Dedifferentiated amniotic fluid mesenchymal stem cell (primary cell): ENCODE measurements around the gene PLEKHO2.

ENCODE experiments used
- DNase-seq: peaks from one replicate; pipeline ENCODE4 v3.0.0-alpha.2; 2016; ENCODE audit errors: extremely low spot score

PLEKHO2 gene

DNA sequence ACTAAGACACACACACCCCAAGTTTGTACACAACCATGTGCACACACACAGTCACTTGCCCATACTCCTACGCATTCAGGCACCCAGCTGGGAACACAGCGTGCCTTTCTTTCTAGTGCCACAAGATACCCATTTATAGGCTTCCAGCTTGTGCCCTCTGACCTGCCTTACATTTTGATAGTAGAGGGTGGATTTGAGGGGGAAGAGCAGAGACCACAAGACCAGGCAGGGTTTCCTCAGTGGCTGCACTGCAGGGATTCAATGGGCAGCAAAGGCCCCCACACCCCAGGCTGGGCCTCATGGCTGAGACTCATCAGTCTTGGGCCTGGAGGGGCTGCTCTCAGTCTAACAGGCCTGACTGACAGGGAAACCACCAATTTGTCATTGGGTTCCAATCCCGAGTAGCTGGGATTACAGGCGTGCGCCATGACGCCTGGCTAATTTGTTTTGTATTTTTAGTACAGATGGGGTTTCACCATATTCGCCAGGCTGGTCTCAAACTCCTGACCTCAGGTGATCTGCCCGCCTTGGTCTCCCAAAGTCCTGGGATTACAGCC lies 51.2 kb downstream of the PLEKHO2 start:
- no peak for DNase-seq

DNA sequence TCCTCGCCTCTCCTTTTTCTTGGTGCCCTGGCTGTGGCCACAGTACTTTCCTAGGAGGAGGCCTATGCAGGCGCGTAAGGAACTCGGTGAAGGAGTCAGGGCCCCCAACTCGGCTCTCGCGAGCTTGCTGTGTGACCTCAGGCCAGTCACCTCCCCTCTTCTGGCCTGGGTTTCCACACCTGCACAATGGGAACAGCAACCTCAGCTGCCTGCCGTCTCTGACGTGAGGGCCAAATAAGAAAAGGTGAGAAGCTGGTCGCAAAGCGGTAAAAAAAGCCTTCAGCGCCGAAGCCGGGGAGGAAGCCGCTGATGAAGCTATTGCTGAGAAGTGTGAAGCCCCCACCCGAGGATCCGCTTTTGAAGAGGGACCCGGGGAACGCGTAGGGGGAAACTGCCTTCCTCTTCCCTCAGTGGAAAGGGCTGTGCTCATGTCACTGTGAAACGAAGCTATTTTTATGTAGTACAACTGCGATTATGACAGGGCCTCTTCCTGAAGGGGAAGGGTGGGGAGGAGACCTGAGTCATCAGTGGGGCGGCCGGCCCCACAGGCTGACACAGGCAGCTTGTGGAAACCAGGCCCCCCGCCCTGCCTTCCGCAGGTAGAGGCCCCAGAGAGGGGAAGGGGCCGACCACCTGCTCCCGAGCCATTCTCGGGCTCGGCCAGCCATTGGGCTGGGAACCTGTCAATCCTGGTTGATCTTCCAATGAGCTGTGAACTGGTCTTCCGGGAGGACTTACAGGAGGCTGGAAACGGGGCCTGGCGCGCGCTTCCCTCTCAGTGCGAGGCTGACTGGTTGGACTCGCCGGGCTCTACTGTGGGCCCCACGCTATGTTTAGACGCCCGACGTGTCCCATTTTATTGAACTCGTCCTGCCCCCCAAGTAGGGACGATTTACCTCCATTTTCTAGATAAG lies 52.0 kb downstream of the PLEKHO2 start:
- DNase-seq, result peak; percentile 81

DNA sequence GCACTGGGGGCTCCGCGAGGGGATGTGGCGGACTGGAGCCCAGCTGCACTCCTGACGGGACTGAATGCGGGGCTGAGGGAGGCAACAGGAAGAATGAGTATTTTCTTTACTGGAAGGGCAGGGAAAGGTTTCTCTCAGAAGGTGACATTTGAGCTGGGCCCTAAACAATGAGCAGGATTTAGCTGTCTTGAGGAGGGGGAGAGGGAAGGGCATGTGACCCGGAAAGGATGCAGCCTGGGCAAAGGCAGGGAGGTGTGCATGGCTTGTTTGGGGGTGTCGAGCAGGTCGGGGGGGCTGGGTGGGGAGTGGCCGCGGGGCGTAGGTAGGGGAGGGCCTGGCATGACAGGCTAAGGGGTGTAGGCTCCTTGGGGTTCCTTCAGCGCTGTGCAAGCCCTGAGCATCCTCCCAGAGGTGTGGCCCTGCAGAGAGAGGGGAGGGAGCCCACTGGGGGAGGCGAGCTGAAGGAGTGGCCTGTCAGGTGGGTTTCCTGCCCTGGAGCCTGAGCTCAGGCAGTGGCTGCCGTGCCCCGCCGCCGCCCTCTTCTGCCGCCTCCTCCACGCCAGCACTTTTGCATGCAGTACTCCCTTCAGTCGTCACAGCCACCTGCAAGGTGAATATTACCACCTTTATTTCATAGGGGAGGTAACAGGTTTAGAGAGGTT lies 52.8 kb downstream of the PLEKHO2 start:
- DNase-seq, result no peak

DNA sequence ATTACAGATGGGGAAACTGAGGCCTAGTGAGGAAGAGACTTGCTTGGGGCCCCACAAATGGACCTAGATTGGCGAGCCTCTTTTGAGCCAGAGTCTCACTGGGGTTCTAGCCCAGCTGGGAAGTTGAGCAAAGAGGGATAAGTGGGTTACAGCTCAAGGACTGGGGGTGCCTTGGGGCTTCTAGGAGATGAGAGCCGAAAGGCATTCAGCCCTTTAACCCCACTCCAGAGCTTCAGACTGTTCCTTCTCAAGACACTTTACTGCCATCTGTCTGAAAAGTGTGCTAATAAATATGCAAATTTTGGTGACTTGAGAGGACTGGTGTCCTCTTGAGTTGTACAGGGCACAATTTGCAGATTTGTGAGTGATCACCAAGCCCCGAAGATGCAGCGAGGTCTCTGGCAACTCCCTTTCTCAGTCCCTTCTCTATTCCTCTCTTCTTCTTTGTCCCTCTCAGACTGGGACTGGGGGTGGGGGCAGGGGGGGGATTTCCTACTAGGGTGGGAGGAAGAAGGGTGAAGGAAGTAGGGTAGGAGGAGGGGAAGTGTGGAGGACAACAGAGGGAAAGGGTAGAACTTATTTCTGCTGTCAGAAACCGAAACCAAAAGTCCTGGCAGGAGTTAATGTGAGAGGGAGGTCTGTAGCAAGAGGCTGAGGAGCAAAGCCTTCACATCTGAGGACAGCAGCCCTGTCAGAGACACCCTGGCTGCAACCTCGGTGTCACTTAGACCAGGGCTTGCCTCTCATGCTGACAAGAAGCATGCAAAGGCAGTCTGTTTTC lies 53.8 kb downstream of the PLEKHO2 start:
- no peak for DNase-seq

DNA sequence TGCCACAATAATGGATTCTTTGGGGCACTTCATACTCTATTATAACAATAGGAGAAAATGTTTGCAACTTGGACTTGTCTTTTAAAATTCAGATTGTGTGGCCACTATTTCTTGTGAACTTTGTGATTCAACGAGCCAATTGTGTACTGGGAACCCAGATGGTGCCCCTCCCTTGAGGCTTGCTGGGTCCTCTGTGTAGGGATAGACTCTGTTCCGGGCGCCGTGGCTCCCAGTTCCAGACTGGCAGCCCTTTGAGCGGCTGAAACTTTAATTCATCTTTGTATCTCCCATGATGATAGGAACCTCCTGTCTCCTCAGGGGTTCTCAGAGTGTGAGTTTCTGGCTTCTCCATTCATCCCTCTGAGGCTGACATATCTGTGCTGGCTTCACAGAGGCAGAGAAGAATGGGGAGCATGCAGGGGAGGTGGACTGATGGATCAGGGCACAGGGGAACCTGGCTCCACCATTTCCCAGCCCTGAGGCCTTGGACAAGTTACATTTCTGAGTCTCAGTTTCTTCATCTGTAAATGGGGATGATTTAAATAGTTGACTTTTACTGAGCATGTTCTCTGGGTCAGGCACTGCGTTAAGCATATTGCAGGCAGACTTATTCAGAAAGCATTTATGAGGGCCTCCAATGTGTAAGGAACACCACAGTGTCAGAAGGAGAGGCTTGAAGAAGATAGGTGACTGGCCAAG lies 54.8 kb downstream of the PLEKHO2 start:
- no peak for DNase-seq

DNA sequence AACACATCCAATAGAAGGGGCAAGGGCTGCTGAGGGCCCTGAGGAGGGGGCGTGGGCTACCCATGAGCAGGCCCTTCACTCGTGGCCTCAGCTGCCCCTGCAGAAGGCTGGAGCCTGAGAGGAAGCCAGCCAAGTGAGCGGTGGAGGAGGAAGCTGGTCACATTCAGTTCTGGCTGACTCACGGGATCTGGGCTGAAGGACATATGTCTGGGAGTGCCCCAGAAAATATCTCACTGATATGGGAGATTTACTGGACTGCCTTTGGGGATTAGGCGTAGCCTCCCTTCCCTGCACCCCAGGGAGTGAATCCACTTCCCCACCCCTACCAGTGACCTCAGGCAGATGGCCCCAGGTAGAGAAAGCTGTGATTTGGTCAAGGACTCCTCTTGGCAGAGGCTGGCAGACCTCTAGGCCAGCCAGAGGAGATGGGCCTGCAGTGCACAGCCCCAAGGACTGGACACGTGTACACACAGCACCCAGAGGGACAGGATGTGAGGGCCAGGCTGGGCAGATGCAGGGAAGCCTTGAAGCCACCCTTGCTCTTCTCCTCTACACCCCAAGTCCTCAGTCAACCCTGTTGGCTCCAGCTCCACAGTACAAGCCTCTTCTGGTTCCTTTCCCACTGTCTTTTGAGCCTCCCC lies 55.8 kb downstream of the PLEKHO2 start:
- peak; percentile 43 for DNase-seq

DNA sequence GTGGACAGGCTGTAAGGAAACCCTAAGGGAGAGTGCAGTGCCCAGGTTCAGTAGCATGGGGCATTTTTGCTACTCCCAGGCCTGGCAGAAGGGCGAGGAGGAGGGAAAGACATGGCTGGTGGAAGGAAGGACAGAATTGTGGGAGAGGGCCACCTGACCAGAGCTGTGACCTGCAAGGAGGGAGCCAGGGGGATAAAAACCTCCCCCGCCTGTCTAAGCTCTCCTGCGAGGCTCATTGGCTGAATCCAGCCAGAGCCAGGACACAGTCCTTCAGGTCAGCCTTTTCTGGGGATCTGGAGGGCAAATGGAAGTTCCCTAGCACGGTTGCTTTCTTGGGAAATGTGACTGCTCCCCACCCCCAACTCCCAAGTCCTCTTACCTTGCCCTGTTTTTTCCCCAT lies 56.7 kb downstream of the PLEKHO2 start:
- DNase-seq, result no peak

DNA sequence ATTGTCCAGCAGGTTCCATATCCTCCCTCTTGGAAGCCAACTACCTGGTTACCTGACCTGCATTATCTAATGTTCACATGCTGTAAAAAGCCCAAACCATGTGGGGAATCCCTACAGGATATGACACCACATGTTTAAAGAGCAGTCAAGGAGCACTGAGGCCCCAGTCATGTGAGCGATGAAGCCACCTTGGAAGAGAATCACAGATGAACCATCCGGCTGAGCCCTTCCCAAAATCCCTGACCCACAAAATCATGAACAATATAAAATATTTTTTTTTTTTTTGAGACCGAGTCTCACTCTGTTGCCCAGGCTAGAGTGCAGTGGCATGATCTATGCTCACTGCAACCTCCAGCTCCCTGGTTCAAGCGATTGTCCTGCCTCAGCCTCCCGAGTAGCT lies 59.4 kb downstream of the PLEKHO2 start:
- no peak for DNase-seq

DNA sequence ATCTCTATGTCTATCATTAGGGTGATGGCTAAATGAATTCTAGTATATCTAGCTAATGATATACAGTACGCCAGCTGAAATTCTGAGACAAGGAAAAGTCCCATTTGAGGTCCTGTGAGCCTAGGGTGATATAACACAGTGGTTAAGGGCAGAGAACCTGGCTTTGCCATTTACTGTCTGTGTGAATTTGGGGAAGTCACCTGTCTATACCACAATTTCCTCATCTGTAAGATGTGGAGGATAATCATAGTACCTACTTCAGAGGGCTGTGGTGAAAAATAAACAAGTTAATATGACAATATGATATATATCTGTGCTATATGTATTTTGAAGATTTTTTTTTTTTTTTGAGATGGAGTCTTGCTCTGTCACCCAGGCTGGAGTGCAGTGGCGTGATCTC lies 60.2 kb downstream of the PLEKHO2 start:
- no peak for DNase-seq

DNA sequence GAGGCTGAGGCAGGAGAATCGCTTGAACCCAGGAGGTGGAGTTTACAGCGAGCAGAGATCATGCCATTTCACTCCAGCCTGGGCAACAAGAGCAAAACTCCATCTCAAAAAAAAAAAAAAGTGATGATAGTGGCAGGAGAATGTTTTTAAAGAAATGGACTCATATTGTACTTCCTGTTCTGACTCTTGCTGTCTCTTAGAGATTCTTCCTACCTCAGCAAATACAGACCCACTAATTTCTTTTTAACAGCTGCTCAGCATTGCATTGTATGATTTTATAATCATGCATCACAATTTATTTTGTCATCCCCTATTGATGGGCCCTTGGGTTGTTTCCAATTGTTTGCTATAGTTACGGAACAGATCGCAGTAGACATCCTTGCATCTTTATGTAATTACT lies 61.1 kb downstream of the PLEKHO2 start:
- DNase-seq, result no peak

DNA sequence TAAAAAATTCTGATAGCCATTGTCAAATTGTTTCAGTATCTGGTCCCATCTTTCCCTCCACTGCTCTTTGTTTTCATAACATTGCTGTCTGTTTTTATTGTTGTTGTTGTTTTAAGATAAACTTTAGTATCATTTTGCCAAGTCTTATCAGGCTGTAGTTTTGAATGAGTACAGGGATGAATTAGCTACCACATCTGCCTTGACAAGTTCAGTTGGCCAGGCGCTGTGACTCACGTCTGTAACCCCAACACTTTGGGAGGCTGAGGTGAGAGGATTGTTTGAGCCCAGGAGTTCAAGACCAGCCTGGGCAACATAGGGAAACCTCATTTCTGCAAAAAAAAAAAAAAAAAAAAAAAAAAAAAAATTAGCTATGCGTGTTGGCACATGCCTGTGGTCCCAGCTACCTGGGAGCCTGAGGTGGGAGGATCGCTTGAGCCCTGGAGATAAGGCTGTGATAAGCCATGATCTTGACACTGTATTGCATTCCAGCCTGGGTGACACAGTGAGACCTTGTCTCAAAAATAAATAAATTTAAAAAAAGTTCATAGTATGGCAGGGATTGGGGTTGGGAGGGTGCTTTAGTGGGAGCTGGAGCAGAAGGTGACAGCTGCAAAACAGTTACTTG lies 61.7 kb downstream of the PLEKHO2 start:
- no peak for DNase-seq

DNA sequence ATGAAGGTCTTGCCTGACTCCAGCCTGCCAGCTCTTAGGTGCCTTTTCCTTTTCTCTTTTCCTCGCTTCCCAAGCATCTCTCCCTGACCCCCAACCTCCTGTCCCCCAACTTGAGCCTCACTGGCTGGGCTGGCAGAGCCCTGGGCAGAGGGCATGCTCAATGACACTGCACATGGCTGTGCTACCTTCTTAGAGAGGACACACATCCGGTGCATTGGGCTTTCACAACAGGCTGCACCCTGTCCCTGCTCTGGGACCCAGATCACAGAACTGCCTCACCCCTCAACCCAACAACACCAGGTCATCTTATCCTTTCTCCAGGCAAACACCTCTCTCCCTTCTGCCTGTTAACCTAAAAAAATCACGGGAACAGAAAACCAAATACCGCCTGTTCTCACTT lies 62.5 kb downstream of the PLEKHO2 start:
- DNase-seq, result no peak

DNA sequence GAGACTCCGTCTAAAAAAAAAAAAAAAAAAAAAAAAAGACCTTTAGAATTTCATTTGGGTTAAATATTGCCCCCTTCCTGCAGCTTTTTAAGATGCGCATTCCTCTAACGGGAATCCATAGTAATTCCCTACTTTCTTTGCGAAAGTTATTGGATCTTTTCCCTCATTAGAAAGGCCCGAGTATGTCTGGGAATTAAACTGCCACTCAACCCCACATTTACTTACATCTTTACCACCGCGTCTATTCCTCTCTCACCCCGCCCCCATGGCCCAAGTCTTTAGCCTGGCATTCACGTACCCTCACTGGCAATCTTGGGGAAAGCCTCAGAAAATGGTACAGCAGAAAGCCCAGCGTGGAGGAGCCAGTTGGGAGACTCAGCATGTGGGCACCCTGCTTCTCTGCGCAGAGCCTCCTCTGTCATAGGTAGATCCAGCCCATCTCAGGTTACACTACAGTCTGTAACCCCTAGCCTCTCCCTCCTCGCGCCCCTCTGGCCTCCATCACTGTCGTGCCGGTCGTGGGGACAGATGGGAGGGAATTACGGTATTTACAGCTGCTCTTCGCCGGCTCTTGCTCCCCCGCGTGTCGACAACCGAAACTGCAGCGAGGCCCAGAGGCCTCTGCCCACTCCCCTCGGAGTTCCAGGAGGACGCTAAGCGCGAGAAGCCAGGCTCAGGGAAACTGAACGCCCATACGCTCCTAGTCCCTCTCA lies 63.6 kb downstream of the PLEKHO2 start:
- peak; percentile 76 for DNase-seq

DNA sequence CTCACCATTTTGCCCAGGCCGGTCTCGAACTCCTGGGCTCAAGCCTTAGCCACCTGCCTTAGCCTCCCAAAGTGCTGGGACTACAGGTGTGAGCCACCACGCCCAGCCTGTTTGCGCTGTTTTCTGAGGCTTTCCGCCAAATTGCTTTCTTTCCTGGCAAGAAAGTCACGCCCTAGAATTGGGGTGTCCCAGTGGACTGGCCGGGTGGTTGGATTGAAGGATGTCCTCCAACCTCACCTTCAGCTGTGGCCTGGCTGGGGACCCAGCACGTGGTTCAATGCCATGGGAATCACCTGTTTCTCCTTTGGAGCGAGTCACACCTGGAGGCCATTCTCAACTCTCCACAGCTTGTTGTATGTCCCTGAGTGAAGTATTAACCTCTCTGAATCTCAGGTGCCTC lies 64.2 kb downstream of the PLEKHO2 start:
- DNase-seq, result no peak

DNA sequence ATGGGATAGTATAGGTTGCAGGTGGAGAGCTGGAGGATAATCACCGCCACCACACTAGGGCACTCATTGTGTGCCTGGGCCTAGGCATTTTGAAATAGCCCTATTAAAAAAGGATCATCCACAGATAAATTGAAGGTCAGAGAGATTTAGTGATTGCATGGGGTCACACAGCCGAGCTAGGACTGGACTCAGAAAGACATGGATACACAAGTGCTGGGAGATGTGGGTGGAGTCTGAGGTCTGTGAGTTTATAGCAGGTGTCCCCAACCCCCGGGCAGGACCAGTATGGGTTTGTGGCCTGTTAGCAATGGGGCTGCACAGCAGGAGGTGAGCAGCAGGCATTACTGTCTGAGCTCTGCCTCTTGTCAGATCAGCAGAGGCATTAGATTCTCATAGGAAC lies 64.7 kb downstream of the PLEKHO2 start:
- DNase-seq, result no peak

DNA sequence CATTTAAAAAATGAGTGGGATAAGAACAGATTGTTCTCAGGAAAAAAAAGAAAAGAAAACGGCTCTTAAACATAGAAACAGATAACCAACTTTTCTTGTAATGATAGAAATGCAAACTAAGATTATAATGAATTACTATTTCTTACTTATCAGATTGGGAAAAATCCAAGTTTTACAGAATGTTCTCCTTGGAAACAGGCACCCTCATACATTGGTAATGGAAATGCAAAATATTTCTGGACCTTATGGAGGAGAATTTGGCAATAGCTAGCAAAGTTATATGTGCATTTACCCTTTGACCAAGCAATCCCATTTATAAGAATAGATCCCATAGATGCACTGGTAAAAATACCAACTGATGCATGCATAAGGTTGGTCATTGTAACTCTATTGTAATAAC lies 66.3 kb downstream of the PLEKHO2 start:
- DNase-seq, result no peak

DNA sequence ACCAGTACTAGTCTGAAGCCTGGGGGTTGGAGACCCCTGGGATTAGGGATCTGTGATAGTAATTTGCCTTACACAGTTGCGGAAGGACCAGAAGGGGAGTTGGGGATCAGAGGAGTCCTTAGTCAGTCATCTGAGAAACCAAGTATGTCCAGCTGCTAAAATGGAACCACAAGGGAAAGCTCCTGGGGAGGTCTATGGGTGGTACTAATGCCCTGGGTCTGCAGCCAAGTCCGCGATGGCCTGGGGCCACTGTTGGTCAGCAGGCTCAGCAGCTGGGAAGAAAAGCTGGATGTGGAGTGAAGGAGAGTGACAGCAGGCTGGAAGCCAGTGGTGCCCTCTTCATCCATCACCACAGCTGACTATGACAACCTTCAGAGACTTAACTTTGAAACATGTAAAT lies 67.8 kb downstream of the PLEKHO2 start:
- no peak for DNase-seq

DNA sequence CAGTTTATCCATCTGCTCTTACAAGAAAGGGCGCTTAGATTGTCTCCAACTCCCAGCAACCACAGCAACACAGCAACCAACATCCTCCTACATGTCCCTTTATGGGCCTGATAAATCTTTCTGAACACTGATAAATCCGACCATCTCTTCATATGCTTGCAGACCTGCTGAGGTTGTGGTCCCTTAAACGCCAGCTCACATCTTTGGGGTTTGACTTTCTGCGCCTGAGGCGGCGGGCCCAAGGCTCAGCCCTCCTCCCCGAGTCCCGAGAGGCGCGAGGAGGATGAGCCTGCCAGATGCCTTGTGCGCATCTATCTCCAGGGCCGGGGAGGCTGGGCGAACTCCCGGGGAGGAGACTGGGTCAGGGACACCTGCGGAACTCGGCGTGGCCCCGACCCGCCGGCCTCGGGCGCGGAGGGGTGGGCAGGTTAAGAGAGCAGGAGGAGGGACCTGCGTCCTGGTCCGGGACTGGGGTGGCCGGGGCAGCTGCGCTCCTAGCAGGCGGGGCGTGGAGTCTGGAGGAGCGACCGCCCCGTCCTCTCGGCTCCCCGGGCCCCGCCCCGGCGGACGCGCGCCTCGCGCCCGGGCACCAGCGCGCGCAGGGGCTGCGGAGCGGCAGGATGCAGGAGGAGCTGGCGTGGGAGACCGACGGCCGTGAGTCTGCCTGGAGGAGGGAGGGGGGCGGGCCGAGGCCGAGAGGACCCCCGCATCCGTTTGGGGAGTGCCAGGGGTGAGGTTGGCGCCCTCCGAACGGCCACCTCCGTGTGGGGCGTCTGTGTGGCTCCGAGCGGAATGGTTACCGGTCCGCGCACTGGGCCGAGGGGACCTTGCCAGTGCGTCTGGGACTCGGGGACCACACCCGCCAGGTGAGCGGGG lies 69.8 kb downstream of the PLEKHO2 start, which contains the start of gene ANKDD1A:
ANKDD1A (plus strand) TSS at position 592 of the 876 bp plus-strand sequence; CDS start at position 621, 29 bp downstream.
- no peak for DNase-seq
